Fibroblast of lung (primary cell): ENCODE data around the gene FXYD6. TPM values are rescaled to one million over a fixed set of nuclear protein-coding genes. Genes with fewer than 3 reads are reported as not detected.

Source experiments
- DNase-seq, 2 donors: peaks; one replicate each; pipeline versions ENCODE4 v3.0.0 to v3.0.0-alpha.2; 2010; ENCODE audit warnings: low read depth in 2 of 2
- H2AFZ ChIP-seq: 2 replicates; pipeline ENCODE4 v1.5.1; 2012; ENCODE audit warnings: low read length, control low read depth, inconsistent platforms
- H3K27ac ChIP-seq: 2 replicates; pipeline ENCODE4 v1.5.1; 2011; ENCODE audit warnings: low read length, control low read depth; ENCODE audit not compliant: insufficient read depth
- H3K27me3 ChIP-seq: 2 replicates; pipeline ENCODE4 v1.5.1; 2011; ENCODE audit warnings: mild to moderate bottlenecking, low read length; ENCODE audit not compliant: control insufficient read depth, insufficient read depth
- H3K36me3 ChIP-seq: 2 replicates; pipeline ENCODE4 v1.5.1; 2011; ENCODE audit warnings: low read length; ENCODE audit not compliant: control insufficient read depth, insufficient read depth
- H3K4me1 ChIP-seq: 2 replicates; pipeline ENCODE4 v1.5.1; 2011; ENCODE audit warnings: low read length; ENCODE audit not compliant: control insufficient read depth, insufficient read depth; ENCODE audit errors: extremely low read depth
- H3K4me2 ChIP-seq: 2 replicates; pipeline ENCODE4 v1.5.1; 2011; ENCODE audit warnings: low read length, control low read depth; ENCODE audit not compliant: insufficient read depth; ENCODE audit errors: extremely low read depth
- H3K4me3 ChIP-seq, 4 experiments: fragments of 200-600 bp in 1 of 4; sonication (generic) in 1 of 4; replicated peaks in 1 of 4; 2 replicates each; pipeline ENCODE4 v1.5.1; 2011 to 2016; ENCODE audit warnings: low read length in 4 of 4, low read depth in 3 of 4, mild to moderate bottlenecking in 3 of 4, control low read depth in 2 of 4, inconsistent platforms in 1 of 4, mixed read lengths in 1 of 4; ENCODE audit not compliant: insufficient read depth in 1 of 4; ENCODE audit errors: control extremely low read depth in 1 of 4
- H3K79me2 ChIP-seq: 2 replicates; pipeline ENCODE4 v1.5.1; 2012; ENCODE audit warnings: mild to moderate bottlenecking, low read length, inconsistent platforms; ENCODE audit not compliant: control insufficient read depth, insufficient read depth
- H3K9ac ChIP-seq: 2 replicates; pipeline ENCODE4 v1.5.1; 2011; ENCODE audit warnings: mild to moderate bottlenecking, low read length, control low read depth; ENCODE audit not compliant: insufficient read depth
- H3K9me3 ChIP-seq: 2 replicates; pipeline ENCODE4 v1.5.1; 2012; ENCODE audit warnings: low read depth, low read length; ENCODE audit not compliant: control insufficient read depth, insufficient read depth
- H4K20me1 ChIP-seq: 2 replicates; pipeline ENCODE4 v1.5.1; 2011; ENCODE audit warnings: low read length; ENCODE audit not compliant: control insufficient read depth, insufficient read depth; ENCODE audit errors: extremely low read depth
- CTCF ChIP-seq, 2 donors: IDR thresholded peaks in 1 of 2; conservative IDR thresholded peaks in 1 of 2; 1 replicate in 1 of 2; 2 replicates in 1 of 2; pipeline ENCODE4 v1.5.1; 2011 to 2012; ENCODE audit warnings: low read length in 2 of 2, control low read depth in 1 of 2, inconsistent platforms in 1 of 2, low read depth in 1 of 2, mild to moderate bottlenecking in 1 of 2
- EZH2 ChIP-seq: IDR thresholded peaks from 2 replicates; pipeline ENCODE4 v1.5.1; 2012; ENCODE audit warnings: low read length, control low read depth, mild to moderate bottlenecking; ENCODE audit errors: missing control alignments
- polyA plus RNA-seq, 2 donors: library from polyadenylated mRNA; depleted of rRNA in 1 of 2; stranded (reverse) in 1 of 2; unstranded in 1 of 2; fragments of >200 nt; gene quantifications; 2 replicates each; pipeline ENCODE4 v1.2.1, GENCODE V29; 2011 to 2012; ENCODE audit warnings: missing spikeins in 1 of 2
- total RNA-seq: library from RNA; depleted of rRNA; stranded (reverse); fragments of >200 nt; gene quantifications from 2 replicates; pipeline ENCODE4 v1.2.1, GENCODE V29; 2014

FXYD6 gene
- total and polyA plus RNA-seq, 2 donors (not counting 1 experiment from before 2014, with no cell fraction given), result 0.43 to 5.1 TPM

- Histone ChIP-seq H3K9ac (no peak overlapping the region), H3K27me3 (peaks cover 11% of the 10 kb centered on the region), H3K27ac (no peak overlapping the region), H2AFZ (no peak overlapping the region), H4K20me1 (no peaks in the 10 kb centered on the region), H3K4me1 (no peaks in the 10 kb centered on the region), H3K36me3 (no peaks in the 10 kb centered on the region), H3K79me2 (no peaks in the 10 kb centered on the region), H3K4me3 (no peak overlapping the region), H3K4me2 (no peak overlapping the region), H3K9me3 (no peaks in the 10 kb centered on the region)
- no peak for DNase-seq
- TF ChIP-seq CTCF (conservative IDR thresholded peaks at IDR 0.05 in 1 of 2, IDR thresholded peaks at IDR 0.05 in 1 of 2; ENCODE audit: low read depth in 1 of 2, low read length in 2 of 2) (no peak), EZH2 (no peak)
Observed at GRCh38 chr11:117914398-117914761, 37.9 kb upstream of the FXYD6 start.

- Histone ChIP-seq H4K20me1 (no peaks in the 10 kb centered on the region), H3K4me2 (no peak overlapping the region), H3K79me2 (no peaks in the 10 kb centered on the region), H3K27me3 (peaks cover 10% of the 10 kb centered on the region), H2AFZ (no peak overlapping the region), H3K4me1 (no peaks in the 10 kb centered on the region), H3K4me3 (no peak overlapping the region), H3K9me3 (no peaks in the 10 kb centered on the region), H3K9ac (no peak overlapping the region), H3K27ac (no peak overlapping the region), H3K36me3 (no peaks in the 10 kb centered on the region)
- DNase-seq, result no peak
- TF ChIP-seq EZH2 (no peak), CTCF (conservative IDR thresholded peaks at IDR 0.05 in 1 of 2, IDR thresholded peaks at IDR 0.05 in 1 of 2; ENCODE audit: low read depth in 1 of 2, low read length in 2 of 2) (no peak)
Observed at GRCh38 chr11:117913736-117914397, 37.4 kb upstream of the FXYD6 start.

- H3K36me3 ChIP-seq, result no peaks in the 10 kb centered on the region
- H3K27me3 ChIP-seq, result peaks cover 10% of the 10 kb centered on the region
Observed at GRCh38 chr11:117912497-117912896, 36.0 kb upstream of the FXYD6 start.

More at GRCh38 chr11:117912497-117912896, 36.0 kb upstream of the FXYD6 start:
- H3K27ac ChIP-seq, result no peak overlapping the region
- H3K4me2 ChIP-seq, result no peak overlapping the region
- no peak for DNase-seq
- no peak overlapping the region for H2AFZ ChIP-seq
- no peak overlapping the region for H3K9ac ChIP-seq
- H3K9me3 ChIP-seq, result no peaks in the 10 kb centered on the region
- H3K4me1 ChIP-seq, result peaks cover 2% of the 10 kb centered on the region
- H4K20me1 ChIP-seq, result no peaks in the 10 kb centered on the region
- no peak for TF ChIP-seq CTCF (conservative IDR thresholded peaks at IDR 0.05 in 1 of 2, IDR thresholded peaks at IDR 0.05 in 1 of 2; ENCODE audit: low read depth in 1 of 2, low read length in 2 of 2)
- no peak for TF ChIP-seq EZH2
- no peak overlapping the region for H3K4me3 ChIP-seq
- no peaks in the 10 kb centered on the region for H3K79me2 ChIP-seq
